Neural cell (in vitro differentiated cells): ENCODE results near the gene ACSL5. TPM values are rescaled to one million over a fixed set of nuclear protein-coding genes. Genes with fewer than 3 reads are reported as not detected.

Source experiments
- H2AFZ ChIP-seq: fragments of 200-600, 300-800 bp; sonication (generic), shearing (Covaris generic); 2 replicates; pipeline ENCODE4 v1.6.0; 2014; ENCODE audit warnings: low read depth, mild to moderate bottlenecking, antibody characterized with exemption, low read length, moderate library complexity
- H3F3A ChIP-seq: fragments of 200-600 bp; shearing (Covaris generic); 2 replicates; pipeline ENCODE4 v1.6.1; 2016; ENCODE audit warnings: mild to moderate bottlenecking, moderate library complexity, mixed read lengths, antibody characterized with exemption, low read length; ENCODE audit not compliant: insufficient read depth, poor library complexity, severe bottlenecking
- H3K27ac ChIP-seq: fragments of 200-600, 300-800 bp; sonication (generic), shearing (Covaris generic); 2 replicates; pipeline ENCODE4 v1.5.1; 2014; ENCODE audit warnings: mild to moderate bottlenecking, low read length, moderate library complexity
- H3K27me3 ChIP-seq: fragments of 300-800, 200-600 bp; sonication (generic), shearing (Covaris generic); 2 replicates; pipeline ENCODE4 v1.6.0; 2014; ENCODE audit warnings: mild to moderate bottlenecking, low read depth, low read length, moderate library complexity; ENCODE audit not compliant: insufficient read depth
- H3K36me3 ChIP-seq: fragments of 300-800, 200-600 bp; sonication (generic), shearing (Covaris generic); 2 replicates; pipeline ENCODE4 v1.5.1; 2014; ENCODE audit warnings: mild to moderate bottlenecking, antibody characterized with exemption, low read length, moderate library complexity; ENCODE audit not compliant: insufficient read depth
- H3K4me2 ChIP-seq: fragments of 300-800, 200-600 bp; sonication (generic), shearing (Covaris generic); 2 replicates; pipeline ENCODE4 v1.6.0; 2014; ENCODE audit warnings: mild to moderate bottlenecking, low read length
- H3K4me3 ChIP-seq: fragments of 300-800, 200-600 bp; sonication (generic), shearing (Covaris generic); 2 replicates; pipeline ENCODE4 v1.5.1; 2014; ENCODE audit warnings: mild to moderate bottlenecking, low read length, moderate library complexity
- H3K79me2 ChIP-seq: fragments of 200-600 bp; shearing (Covaris generic); replicated peaks from 2 replicates; pipeline ENCODE4 v1.6.0; 2014; ENCODE audit warnings: mild to moderate bottlenecking, low read length, moderate library complexity; ENCODE audit not compliant: insufficient read depth
- H3K9ac ChIP-seq: fragments of 300-800, 200-600 bp; sonication (generic), shearing (Covaris generic); 2 replicates; pipeline ENCODE4 v1.6.1; 2016; ENCODE audit warnings: mild to moderate bottlenecking, low read length, mixed read lengths
- H3K9me2 ChIP-seq: fragments of 200-600 bp; shearing (Covaris generic); 2 replicates; pipeline ENCODE4 v1.6.1; 2016; ENCODE audit warnings: mild to moderate bottlenecking, low read length, mixed read lengths; ENCODE audit not compliant: insufficient read depth
- H3K9me3 ChIP-seq: fragments of 200-600, 300-800 bp; sonication (generic), shearing (Covaris generic); 2 replicates; pipeline ENCODE4 v1.6.1; 2016; ENCODE audit warnings: mild to moderate bottlenecking, mixed run types, low read length, moderate library complexity, mixed read lengths
- H4K20me1 ChIP-seq: fragments of 200-600 bp; shearing (Covaris generic); 2 replicates; pipeline ENCODE4 v1.6.1; 2016; ENCODE audit warnings: mild to moderate bottlenecking, mixed run types; ENCODE audit not compliant: insufficient read depth
- EP300 ChIP-seq: fragments of 450-650 bp; conservative IDR thresholded peaks from 2 replicates; pipeline ENCODE4 v1.6.1; 2014; ENCODE audit warnings: antibody characterized with exemption, mild to moderate bottlenecking, moderate library complexity; ENCODE audit not compliant: poor library complexity, severe bottlenecking
- EZH2 ChIP-seq: fragments of 200-600, 300-800 bp; shearing (Covaris generic), sonication (generic); IDR thresholded peaks from 2 replicates; pipeline ENCODE4 v1.6.1; 2014; ENCODE audit warnings: antibody characterized with exemption, low read length, borderline replicate concordance, mild to moderate bottlenecking; ENCODE audit not compliant: insufficient read depth, poor library complexity, severe bottlenecking
- MXI1 ChIP-seq: fragments of 450-650 bp; conservative IDR thresholded peaks from 2 replicates; pipeline ENCODE4 v1.6.1; 2014; ENCODE audit warnings: antibody characterized with exemption, mild to moderate bottlenecking; ENCODE audit not compliant: poor library complexity, severe bottlenecking
- POLR2AphosphoS5 ChIP-seq: IDR thresholded peaks from 2 replicates; pipeline ENCODE4 v1.6.1; 2012
- RAD21 ChIP-seq: fragments of 450-650 bp; conservative IDR thresholded peaks from 2 replicates; pipeline ENCODE4 v1.6.1; 2014; ENCODE audit warnings: antibody characterized with exemption, mild to moderate bottlenecking, moderate library complexity
- SMC3 ChIP-seq: fragments of 450-650 bp; conservative IDR thresholded peaks from 2 replicates; pipeline ENCODE4 v1.6.1; 2014; ENCODE audit warnings: antibody characterized with exemption, mild to moderate bottlenecking, moderate library complexity; ENCODE audit not compliant: poor library complexity
- TAF1 ChIP-seq: IDR thresholded peaks from 2 replicates; pipeline ENCODE4 v1.6.1; 2012; ENCODE audit warnings: low read depth
- polyA plus RNA-seq: library from polyadenylated mRNA; depleted of rRNA; stranded (reverse); fragments of >200 nt; gene quantifications from 2 replicates; pipeline ENCODE4 v1.2.3, GENCODE V29; 2014
- TF ChIP-seq, protein P1 (sequence below): fragments of 450-650 bp; IDR thresholded peaks from 2 replicates; pipeline ENCODE4 v1.5.1; 2014; ENCODE audit warnings: antibody characterized with exemption, mild to moderate bottlenecking, moderate library complexity; ENCODE audit not compliant: poor library complexity, severe bottlenecking
- TF ChIP-seq, protein P2 (sequence below): IDR thresholded peaks from 2 replicates; pipeline ENCODE4 v1.6.1; 2012; ENCODE audit warnings: borderline replicate concordance

Gene ACSL5
- polyA plus RNA-seq, 1 donor from 2014 or later: not detected

DNA sequence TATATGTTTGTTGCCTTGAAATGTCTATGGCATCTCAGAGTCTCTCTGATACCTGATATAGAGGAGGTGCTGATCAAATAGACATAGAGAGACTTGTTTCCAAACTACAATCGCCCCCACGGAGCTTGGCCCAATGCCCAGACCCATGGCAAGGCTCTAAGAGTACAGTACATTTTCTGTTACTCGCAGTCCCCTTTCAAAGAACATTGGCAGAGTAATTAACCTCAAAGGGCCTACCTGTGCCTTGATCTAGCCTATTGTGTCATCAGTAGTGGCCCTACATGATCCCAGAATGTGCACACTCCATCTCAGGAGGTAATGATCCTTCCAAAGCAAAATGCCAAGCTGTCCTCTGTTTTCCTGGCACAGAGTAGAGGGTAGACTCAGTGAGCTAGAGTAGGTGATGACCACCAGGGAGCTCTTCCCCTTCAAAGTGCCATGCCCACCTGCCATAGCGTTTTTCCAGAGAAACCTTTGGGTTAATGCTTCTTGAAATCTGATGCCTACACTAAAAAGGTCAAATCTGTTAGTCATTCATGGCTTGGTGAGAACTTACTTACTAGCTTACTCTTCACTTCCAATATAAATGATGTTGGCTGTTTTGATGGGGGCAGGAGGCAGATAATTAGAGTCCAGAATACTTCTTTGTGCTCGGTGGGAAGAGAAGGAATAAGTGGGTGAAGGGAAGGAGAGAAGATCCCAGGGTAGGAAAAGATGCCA lies 41.2 kb upstream of the ACSL5 start:
- no peaks in the 10 kb centered on the region for H3K27me3 ChIP-seq
- no peaks in the 10 kb centered on the region for H4K20me1 ChIP-seq
- TF ChIP-seq RAD21 (no peak), MXI1 (no peak), EZH2 (no peak), POLR2AphosphoS5 (no peak), TAF1 (no peak), EP300 (no peak), SMC3 (no peak)
- TF ChIP-seq, protein P1, sequence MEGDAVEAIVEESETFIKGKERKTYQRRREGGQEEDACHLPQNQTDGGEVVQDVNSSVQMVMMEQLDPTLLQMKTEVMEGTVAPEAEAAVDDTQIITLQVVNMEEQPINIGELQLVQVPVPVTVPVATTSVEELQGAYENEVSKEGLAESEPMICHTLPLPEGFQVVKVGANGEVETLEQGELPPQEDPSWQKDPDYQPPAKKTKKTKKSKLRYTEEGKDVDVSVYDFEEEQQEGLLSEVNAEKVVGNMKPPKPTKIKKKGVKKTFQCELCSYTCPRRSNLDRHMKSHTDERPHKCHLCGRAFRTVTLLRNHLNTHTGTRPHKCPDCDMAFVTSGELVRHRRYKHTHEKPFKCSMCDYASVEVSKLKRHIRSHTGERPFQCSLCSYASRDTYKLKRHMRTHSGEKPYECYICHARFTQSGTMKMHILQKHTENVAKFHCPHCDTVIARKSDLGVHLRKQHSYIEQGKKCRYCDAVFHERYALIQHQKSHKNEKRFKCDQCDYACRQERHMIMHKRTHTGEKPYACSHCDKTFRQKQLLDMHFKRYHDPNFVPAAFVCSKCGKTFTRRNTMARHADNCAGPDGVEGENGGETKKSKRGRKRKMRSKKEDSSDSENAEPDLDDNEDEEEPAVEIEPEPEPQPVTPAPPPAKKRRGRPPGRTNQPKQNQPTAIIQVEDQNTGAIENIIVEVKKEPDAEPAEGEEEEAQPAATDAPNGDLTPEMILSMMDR: no peak
- TF ChIP-seq, protein P2, sequence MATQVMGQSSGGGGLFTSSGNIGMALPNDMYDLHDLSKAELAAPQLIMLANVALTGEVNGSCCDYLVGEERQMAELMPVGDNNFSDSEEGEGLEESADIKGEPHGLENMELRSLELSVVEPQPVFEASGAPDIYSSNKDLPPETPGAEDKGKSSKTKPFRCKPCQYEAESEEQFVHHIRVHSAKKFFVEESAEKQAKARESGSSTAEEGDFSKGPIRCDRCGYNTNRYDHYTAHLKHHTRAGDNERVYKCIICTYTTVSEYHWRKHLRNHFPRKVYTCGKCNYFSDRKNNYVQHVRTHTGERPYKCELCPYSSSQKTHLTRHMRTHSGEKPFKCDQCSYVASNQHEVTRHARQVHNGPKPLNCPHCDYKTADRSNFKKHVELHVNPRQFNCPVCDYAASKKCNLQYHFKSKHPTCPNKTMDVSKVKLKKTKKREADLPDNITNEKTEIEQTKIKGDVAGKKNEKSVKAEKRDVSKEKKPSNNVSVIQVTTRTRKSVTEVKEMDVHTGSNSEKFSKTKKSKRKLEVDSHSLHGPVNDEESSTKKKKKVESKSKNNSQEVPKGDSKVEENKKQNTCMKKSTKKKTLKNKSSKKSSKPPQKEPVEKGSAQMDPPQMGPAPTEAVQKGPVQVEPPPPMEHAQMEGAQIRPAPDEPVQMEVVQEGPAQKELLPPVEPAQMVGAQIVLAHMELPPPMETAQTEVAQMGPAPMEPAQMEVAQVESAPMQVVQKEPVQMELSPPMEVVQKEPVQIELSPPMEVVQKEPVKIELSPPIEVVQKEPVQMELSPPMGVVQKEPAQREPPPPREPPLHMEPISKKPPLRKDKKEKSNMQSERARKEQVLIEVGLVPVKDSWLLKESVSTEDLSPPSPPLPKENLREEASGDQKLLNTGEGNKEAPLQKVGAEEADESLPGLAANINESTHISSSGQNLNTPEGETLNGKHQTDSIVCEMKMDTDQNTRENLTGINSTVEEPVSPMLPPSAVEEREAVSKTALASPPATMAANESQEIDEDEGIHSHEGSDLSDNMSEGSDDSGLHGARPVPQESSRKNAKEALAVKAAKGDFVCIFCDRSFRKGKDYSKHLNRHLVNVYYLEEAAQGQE: no peak

DNA sequence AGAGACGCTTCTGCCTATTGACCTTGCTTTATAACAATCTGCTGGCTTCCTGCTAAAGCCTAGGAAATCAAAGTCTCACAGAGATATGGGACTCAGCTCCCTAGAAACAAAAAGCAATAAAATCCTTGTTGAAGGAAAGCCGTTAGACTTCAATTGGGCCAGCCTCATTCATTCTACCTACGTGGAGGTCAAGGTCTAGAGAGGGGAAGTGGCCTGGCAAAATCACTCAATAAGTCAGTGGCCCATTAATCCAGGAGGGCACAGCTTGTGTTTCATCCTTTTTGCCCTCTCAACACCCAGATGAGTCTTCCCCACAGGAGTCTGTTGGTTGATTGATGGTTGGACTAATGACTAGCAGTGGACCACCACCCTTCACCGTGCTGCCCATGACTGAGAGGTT lies 40.5 kb upstream of the ACSL5 start:
- Histone ChIP-seq H3K27me3 (no peaks in the 10 kb centered on the region), H2AFZ (no peak overlapping the region), H4K20me1 (no peaks in the 10 kb centered on the region), H3K9me3 (no peaks in the 10 kb centered on the region), H3K4me3 (no peak overlapping the region), H3K27ac (no peak overlapping the region), H3K79me2 (no peaks in the 10 kb centered on the region), H3K9ac (no peak overlapping the region), H3K9me2 (no peaks in the 10 kb centered on the region), H3F3A (no peaks in the 10 kb centered on the region), H3K36me3 (no peaks in the 10 kb centered on the region), H3K4me2 (no peak overlapping the region)
- no peak for TF ChIP-seq RAD21

More for the DNA sequence above, 41.2 kb upstream of the ACSL5 start:
- Histone ChIP-seq H3K36me3 (no peaks in the 10 kb centered on the region), H3K27ac (no peak overlapping the region), H2AFZ (no peak overlapping the region), H3K9me3 (no peaks in the 10 kb centered on the region), H3F3A (no peaks in the 10 kb centered on the region), H3K79me2 (no peaks in the 10 kb centered on the region), H3K9me2 (no peaks in the 10 kb centered on the region), H3K9ac (no peak overlapping the region), H3K4me2 (no peak overlapping the region), H3K4me3 (no peak overlapping the region)
